Activated T-helper 1 cell treated with anti-CD3 and anti-CD28 coated beads, Interleukin-2, amount 50 U/mL, for 16 hours (primary cell): Measurements from ENCODE around the gene CCDC33.

Experiments
- DNase-seq, 2 donors: peaks; one replicate each; pipeline ENCODE4 v3.0.0-alpha.2; 2020; ENCODE audit warnings: low read depth in 1 of 2, low spot score in 1 of 2

CCDC33 gene

GRCh38 chr15:74281147-74282133 lies 45.3 kb downstream of the CCDC33 start:
- no peak for DNase-seq

GRCh38 chr15:74283368-74283767 lies 47.2 kb downstream of the CCDC33 start:
- DNase-seq, result no peak

GRCh38 chr15:74289671-74290070 lies 53.5 kb downstream of the CCDC33 start:
- no peak for DNase-seq

- DNase-seq, result no peak
These were observed 54.5 kb downstream of the CCDC33 start for GRCh38 chr15:74290645-74291044.

GRCh38 chr15:74291101-74292071 lies 55.3 kb downstream of the CCDC33 start:
- DNase-seq, result peak; percentile 30 to 33

GRCh38 chr15:74293021-74293810 lies 57.1 kb downstream of the CCDC33 start:
- DNase-seq, result no peak

- no peak for DNase-seq
These were observed 57.9 kb downstream of the CCDC33 start for GRCh38 chr15:74294010-74294409.

GRCh38 chr15:74295800-74296199 lies 59.7 kb downstream of the CCDC33 start:
- DNase-seq, result no peak

GRCh38 chr15:74297887-74298286 lies 61.8 kb downstream of the CCDC33 start:
- no peak for DNase-seq

- no peak for DNase-seq
These were observed 64.1 kb downstream of the CCDC33 start for GRCh38 chr15:74300057-74300795.

GRCh38 chr15:74301583-74302361 lies 65.6 kb downstream of the CCDC33 start:
- no peak for DNase-seq

- DNase-seq, result no peak
These were observed 66.8 kb downstream of the CCDC33 start for GRCh38 chr15:74302821-74303359.

- no peak for DNase-seq
These were observed 67.7 kb downstream of the CCDC33 start for GRCh38 chr15:74303741-74304309.

- DNase-seq, result no peak
These were observed 68.3 kb downstream of the CCDC33 start for GRCh38 chr15:74304431-74304830.

- no peak for DNase-seq
These were observed 69.6 kb downstream of the CCDC33 start for GRCh38 chr15:74305687-74306086.

- DNase-seq, result no peak
These were observed 70.7 kb downstream of the CCDC33 start for GRCh38 chr15:74306781-74307217.

GRCh38 chr15:74307827-74308811 lies 72.0 kb downstream of the CCDC33 start:
- no peak for DNase-seq
